Cardiac muscle cell (in vitro differentiated cells and primary cell): ENCODE results near the gene CD244. TPM values are rescaled to one million over a fixed set of nuclear protein-coding genes. Genes with fewer than 3 reads are reported as not detected.

Experiments used
- DNase-seq, 2 donors: peaks; one replicate each; pipeline versions ENCODE4 v3.0.0 to v3.0.0-alpha.2; 2010 to 2017; ENCODE audit warnings: low read depth in 1 of 2, low spot score in 1 of 2
- H3K27ac ChIP-seq: fragments of 200-600 bp; sonication (generic); 2 replicates; pipeline ENCODE4 v1.5.1; 2016
- H3K27me3 ChIP-seq: fragments of 200-600 bp; sonication (generic); 2 replicates; pipeline ENCODE4 v1.6.0; 2016; ENCODE audit warnings: control low read depth
- H3K36me3 ChIP-seq: fragments of 200-600 bp; sonication (generic); 2 replicates; pipeline ENCODE4 v1.5.1; 2016; ENCODE audit warnings: control low read depth
- H3K4me1 ChIP-seq: fragments of 200-600 bp; sonication (generic); 2 replicates; pipeline ENCODE4 v1.8.1; 2017; ENCODE audit warnings: low read depth, mild to moderate bottlenecking, mixed run types
- H3K4me3 ChIP-seq: fragments of 200-600 bp; sonication (generic); 2 replicates; pipeline ENCODE4 v1.5.1; 2016; ENCODE audit warnings: mild to moderate bottlenecking
- H3K9me3 ChIP-seq: fragments of 200-600 bp; sonication (generic); 2 replicates; pipeline ENCODE4 v1.5.1; 2017; ENCODE audit warnings: low read depth, mild to moderate bottlenecking, control low read depth
- CTCF ChIP-seq: IDR thresholded peaks from 2 replicates; pipeline ENCODE4 v1.5.1; 2012; ENCODE audit warnings: low read depth, mild to moderate bottlenecking, low read length
- polyA plus RNA-seq: library from polyadenylated mRNA; unstranded; fragments of >200 nt; fragmentation: Nextera tagmentation; extraction: Ambion mirVana; gene quantifications from 2 replicates; pipeline ENCODE4 v1.2.1, GENCODE V29; 2016
- total RNA-seq: library from RNA; depleted of rRNA; stranded (reverse); fragments of >200 nt; gene quantifications from 2 replicates; pipeline ENCODE4 v1.2.3, GENCODE V29; 2016

CD244 gene
- total and polyA plus RNA-seq, 2 experiments from 2014 or later: 0.11 TPM; not detected in 1

DNA sequence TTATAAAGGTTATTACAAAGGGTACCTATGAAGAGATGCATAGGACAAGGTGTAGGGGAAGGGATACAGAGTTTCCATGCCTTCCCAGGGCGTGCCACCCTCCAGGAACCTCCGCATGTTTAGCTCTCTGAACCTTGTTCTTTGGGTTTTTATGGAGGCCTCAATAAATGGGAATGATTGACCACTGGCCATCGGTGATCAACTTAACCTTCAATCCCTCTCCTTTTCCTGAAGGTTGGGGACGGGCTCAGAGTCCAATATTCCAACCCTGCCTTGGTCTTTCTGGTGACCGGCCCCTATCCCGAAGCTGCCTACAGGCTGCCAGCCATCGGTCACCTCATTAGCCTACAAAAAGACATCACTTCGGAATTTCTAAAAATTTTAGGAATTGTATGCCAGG lies 11.7 kb downstream of the CD244 start:
- no peaks in the 10 kb centered on the region for H3K4me1 ChIP-seq
- H3K4me3 ChIP-seq: no peak overlapping the region
- TF ChIP-seq CTCF: no peak
- no peak for DNase-seq
- no peaks in the 10 kb centered on the region for H3K9me3 ChIP-seq
- H3K27me3 ChIP-seq: peaks cover 11% of the 10 kb centered on the region
- no peaks in the 10 kb centered on the region for H3K36me3 ChIP-seq
- no peak overlapping the region for H3K27ac ChIP-seq

GRCh38 chr1:160850541-160850940 lies 12.1 kb downstream of the CD244 start:
- Histone ChIP-seq H3K27me3 (peaks cover 8% of the 10 kb centered on the region), H3K36me3 (no peaks in the 10 kb centered on the region), H3K4me1 (no peaks in the 10 kb centered on the region), H3K27ac (no peak overlapping the region), H3K9me3 (no peaks in the 10 kb centered on the region), H3K4me3 (no peak overlapping the region)
- no peak for DNase-seq
- TF ChIP-seq CTCF: no peak

- H3K36me3 ChIP-seq: no peaks in the 10 kb centered on the region
- DNase-seq: no peak
These were observed 16.4 kb downstream of the CD244 start for GRCh38 chr1:160846281-160846680.

GRCh38 chr1:160844447-160845232 lies 18.0 kb downstream of the CD244 start:
- DNase-seq: no peak
- Histone ChIP-seq H3K36me3 (no peaks in the 10 kb centered on the region), H3K27me3 (peaks cover 2% of the 10 kb centered on the region), H3K4me1 (peaks cover 2% of the 10 kb centered on the region), H3K4me3 (no peak overlapping the region), H3K27ac (no peak overlapping the region), H3K9me3 (no peaks in the 10 kb centered on the region)
- TF ChIP-seq CTCF: no peak

More at GRCh38 chr1:160846281-160846680, 16.4 kb downstream of the CD244 start:
- no peak overlapping the region for H3K4me3 ChIP-seq
- peaks cover 8% of the 10 kb centered on the region for H3K27me3 ChIP-seq
- no peak for TF ChIP-seq CTCF
- H3K27ac ChIP-seq: no peak overlapping the region
- H3K4me1 ChIP-seq: peaks cover 2% of the 10 kb centered on the region
- no peaks in the 10 kb centered on the region for H3K9me3 ChIP-seq

GRCh38 chr1:160841079-160841478 lies 21.6 kb downstream of the CD244 start:
- Histone ChIP-seq H3K4me1 (peaks cover 2% of the 10 kb centered on the region), H3K27me3 (peaks cover 15% of the 10 kb centered on the region), H3K4me3 (no peak overlapping the region), H3K36me3 (no peaks in the 10 kb centered on the region), H3K27ac (no peak overlapping the region), H3K9me3 (no peaks in the 10 kb centered on the region)
- DNase-seq: no peak
- no peak for TF ChIP-seq CTCF
